HG02678 (cell line): ENCODE results near the gene MBD6.

Source experiments
- ATAC-seq: cut with Tn5 transposase; IDR thresholded peaks from one replicate; pipeline ENCODE4 v1.9.1; 2021; ENCODE audit warnings: mild to moderate bottlenecking, moderate library complexity; ENCODE audit not compliant: unreplicated experiment

Gene MBD6

GRCh38 chr12:57525615-57526383 is 3.2 kb downstream of the MBD6 start:
- ATAC-seq = no peak

- ATAC-seq = no peak
These were observed 4.0 kb downstream of the MBD6 start for GRCh38 chr12:57526477-57527126.

- no peak for ATAC-seq
These were observed 4.6 kb downstream of the MBD6 start for GRCh38 chr12:57527184-57527583.

- no peak for ATAC-seq
These were observed 5.6 kb downstream of the MBD6 start for GRCh38 chr12:57528176-57528575.

GRCh38 chr12:57528831-57529555 is 6.4 kb downstream of the MBD6 start:
- no peak for ATAC-seq

GRCh38 chr12:57529831-57530230 is 7.2 kb downstream of the MBD6 start:
- ATAC-seq = no peak

GRCh38 chr12:57530396-57531142 is 7.9 kb downstream of the MBD6 start:
- ATAC-seq = no peak

GRCh38 chr12:57531836-57532235 is 9.2 kb downstream of the MBD6 start:
- no peak for ATAC-seq

GRCh38 chr12:57533108-57533507 is 10.5 kb downstream of the MBD6 start:
- no peak for ATAC-seq

GRCh38 chr12:57534250-57534649 is 11.6 kb downstream of the MBD6 start:
- ATAC-seq = no peak

GRCh38 chr12:57534991-57535543 is 12.4 kb downstream of the MBD6 start:
- no peak for ATAC-seq

GRCh38 chr12:57535764-57536596 is 13.4 kb downstream of the MBD6 start:
- no peak for ATAC-seq

GRCh38 chr12:57536597-57536942 is 13.9 kb downstream of the MBD6 start:
- ATAC-seq = no peak

GRCh38 chr12:57539134-57539768 is 16.6 kb downstream of the MBD6 start:
- ATAC-seq = no peak

- no peak for ATAC-seq
These were observed 18.4 kb downstream of the MBD6 start for GRCh38 chr12:57541001-57541400.

- no peak for ATAC-seq
These were observed 19.1 kb downstream of the MBD6 start for GRCh38 chr12:57541717-57542116.

GRCh38 chr12:57543581-57543980 is 21.0 kb downstream of the MBD6 start:
- ATAC-seq = no peak

- ATAC-seq = no peak
These were observed 23.3 kb downstream of the MBD6 start for GRCh38 chr12:57545809-57546437.
